ENCODE data around the gene TMEM238.
"Not testable (repeated sequence)": the region's sequence is repeated elsewhere in the genome, so short reads cannot be mapped to it uniquely, and the experiment has no call there.

The TMEM238 gene, protein sequence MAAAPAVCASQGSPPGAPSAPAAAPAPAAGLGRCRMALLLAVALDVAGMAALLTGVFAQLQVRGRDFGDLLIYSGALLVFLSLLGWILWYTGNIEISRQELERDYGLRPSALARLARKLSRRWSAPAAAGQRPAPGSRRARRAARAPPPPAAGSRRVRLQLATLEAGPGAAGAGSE

GRCh38 chr19:55384131-55384919 is at the start of gene TMEM238:
TMEM238 (minus strand) TSS chr19:55384292; CDS start chr19:55384259, 33 bp downstream.
- DNase-seq (ENCODE audit: low spot score) = peak; percentile 68

DNA sequence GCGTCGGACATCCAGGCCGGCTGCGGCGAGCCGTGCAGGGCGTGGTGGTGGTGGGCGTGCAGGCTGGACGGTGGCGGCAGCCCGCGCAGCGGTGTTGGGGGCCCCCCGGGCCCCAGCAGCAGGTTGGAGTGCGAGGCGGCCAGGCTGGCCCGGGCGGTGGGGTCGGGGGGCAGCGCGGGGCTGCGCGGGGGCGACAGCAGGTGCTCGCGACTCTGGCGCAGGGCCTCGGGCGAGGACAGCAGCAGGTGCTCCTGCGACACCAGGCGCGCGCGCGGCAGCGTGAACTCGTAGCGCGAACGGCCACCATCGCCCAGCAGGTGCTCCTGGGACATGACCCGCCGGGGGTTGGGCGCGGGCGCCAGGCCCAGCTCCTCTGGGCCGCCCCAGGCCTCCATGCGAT is 49.2 kb upstream of the TMEM238 start:
- DNase-seq (ENCODE audit: low spot score) = no peak

DNA sequence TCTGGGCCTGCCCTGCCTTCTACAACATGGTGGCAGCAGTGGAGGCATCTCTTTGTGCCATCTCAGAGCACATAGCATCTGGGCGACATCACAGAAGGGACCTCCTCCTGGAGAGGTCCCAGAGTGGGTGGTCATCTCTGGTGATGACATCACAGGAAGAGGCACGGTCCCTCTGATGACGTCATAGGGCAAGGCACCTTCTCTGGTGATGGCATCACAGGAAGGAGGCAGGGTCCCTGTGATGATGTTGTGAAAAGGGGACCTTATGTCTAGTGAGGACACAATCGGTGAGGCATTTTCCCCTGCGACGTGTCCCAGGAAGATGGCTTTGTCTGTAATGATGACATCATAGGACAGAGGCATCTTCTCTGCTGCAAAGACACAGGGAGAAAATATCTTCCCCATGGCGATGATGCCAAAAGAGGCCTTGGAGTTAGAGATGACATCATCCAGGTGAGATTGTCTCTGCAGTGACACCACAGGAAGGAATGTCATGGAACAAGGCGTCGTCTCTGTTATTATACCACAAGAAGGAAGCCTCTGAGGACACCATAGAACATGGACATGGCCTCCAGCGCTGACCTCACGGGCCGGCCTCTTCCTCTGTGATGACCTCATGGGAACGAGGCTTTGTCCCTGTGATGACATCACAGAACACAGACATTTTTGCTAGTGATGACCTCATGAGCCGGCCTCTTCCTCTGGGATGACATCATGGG is 48.3 kb upstream of the TMEM238 start:
- peak; percentile 54 for DNase-seq (ENCODE audit: low spot score)

DNA sequence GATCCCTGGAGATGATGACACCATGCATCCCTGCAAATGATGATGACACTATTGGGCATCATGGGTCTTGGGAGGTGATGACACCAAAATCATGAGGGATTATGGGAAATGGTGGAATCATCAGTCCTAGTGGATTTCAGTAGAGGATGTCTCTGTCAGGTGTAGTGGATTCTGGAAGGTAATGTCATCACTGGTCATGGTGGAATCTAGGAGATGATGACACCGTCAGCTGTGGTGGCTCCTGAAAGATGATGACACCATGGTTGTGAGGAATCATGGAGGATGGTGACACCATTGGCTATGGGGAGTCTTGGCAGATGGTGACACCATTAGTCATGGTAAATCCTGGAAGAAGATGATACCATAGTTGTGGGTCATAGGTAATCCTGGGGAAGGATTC is 47.1 kb upstream of the TMEM238 start:
- DNase-seq (ENCODE audit: low spot score) = no peak

GRCh38 chr19:55426042-55426441 is 42.0 kb upstream of the TMEM238 start:
- no peak for DNase-seq (ENCODE audit: low spot score)

DNA sequence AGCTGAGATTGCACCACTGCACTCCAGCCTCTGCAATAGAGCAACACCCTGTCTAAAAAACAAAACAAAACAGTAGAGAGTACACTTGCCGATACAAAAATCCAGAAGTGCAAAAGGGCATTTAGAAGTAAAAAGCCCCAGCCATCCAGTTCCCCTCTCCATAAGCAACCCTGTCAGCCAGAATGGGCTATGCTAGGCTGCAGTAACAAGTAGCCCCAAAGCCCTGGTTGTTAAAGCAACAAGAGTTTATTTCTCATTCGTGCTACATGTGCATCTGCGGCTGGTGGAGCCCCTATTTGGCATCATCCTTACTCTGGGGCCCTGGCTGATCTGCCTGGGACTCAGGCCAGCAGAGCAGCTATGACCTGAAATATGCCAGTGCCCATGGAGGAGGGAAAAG is 40.4 kb upstream of the TMEM238 start:
- no peak for DNase-seq (ENCODE audit: low spot score)

GRCh38 chr19:55423225-55424005 is 39.3 kb upstream of the TMEM238 start:
- DNase-seq (ENCODE audit: low spot score) = no peak

DNA sequence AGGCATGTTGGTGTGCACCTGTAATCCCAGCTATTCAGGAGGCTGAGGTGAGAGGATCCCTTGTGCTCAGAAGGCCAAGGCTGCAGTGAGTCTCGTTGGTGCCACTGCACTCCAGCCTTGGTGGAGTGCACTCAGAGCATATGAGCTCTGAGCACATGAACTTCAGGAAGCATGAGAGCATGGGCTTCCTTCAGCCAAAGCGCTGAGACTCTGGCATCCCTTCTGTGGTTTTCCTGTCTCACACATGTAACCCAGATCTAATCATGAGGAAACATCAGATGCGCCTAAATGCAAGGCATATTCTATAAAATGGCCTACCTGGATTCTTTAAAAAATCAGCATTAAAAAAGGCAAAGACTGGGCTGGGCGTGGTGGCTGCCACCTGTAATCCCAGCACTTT is 37.2 kb upstream of the TMEM238 start:
- DNase-seq (ENCODE audit: low spot score) = not testable (repeated sequence)

DNA sequence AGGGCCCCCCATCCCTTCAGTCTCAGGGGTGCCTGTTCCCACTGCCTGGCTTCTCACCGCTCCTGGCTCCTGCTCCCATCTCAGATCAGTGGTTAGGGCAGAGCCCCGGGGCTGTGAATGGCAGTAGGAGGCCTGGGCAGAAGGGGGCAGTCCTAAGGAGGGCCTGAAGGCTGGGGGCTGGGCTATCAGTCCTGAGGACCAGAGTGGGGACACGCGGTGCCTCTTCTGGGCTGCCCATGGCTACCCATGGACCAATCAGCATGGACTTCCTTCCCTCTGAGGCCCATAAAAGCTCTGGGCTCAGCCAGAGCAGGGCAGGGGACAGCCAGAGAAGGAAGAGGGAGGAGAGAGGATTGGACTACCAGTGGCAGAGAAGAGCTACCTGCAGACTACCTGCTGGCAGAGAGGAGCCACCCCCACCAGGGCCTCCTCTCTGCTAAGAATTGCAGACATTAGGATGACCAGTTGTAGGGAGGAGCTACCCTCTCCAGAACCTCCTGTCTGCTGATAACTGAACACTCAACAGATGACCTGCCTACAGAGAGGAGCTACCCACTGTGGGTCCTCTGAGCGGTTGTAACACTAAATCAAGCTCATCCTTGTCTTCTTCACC is 35.6 kb upstream of the TMEM238 start:
- DNase-seq (ENCODE audit: low spot score) = no peak

DNA sequence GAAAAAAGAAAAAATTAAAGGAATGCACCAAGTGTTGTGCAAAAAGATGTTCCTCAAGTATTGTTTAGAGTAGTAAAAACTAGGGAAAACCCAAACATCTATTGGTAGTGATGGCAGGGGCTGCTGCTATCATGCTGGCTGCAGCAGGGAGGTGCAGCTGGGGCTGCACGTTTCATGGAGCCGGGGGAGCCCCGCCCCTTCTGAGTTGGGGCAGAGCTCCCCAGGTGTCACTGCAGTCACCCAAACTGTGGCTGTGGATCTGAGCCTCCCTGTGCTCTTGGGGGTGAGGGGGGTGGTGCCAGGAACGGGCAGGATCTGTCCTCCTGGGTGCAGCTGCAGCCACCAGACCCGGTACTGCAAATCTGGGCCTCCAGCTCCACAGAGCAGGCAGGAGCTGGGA is 35.0 kb upstream of the TMEM238 start:
- no peak for DNase-seq (ENCODE audit: low spot score)

GRCh38 chr19:55418185-55418584 is 34.1 kb upstream of the TMEM238 start:
- DNase-seq (ENCODE audit: low spot score) = peak; percentile 79

- no peak for DNase-seq (ENCODE audit: low spot score)
These were observed 26.1 kb upstream of the TMEM238 start for GRCh38 chr19:55410168-55410567.

DNA sequence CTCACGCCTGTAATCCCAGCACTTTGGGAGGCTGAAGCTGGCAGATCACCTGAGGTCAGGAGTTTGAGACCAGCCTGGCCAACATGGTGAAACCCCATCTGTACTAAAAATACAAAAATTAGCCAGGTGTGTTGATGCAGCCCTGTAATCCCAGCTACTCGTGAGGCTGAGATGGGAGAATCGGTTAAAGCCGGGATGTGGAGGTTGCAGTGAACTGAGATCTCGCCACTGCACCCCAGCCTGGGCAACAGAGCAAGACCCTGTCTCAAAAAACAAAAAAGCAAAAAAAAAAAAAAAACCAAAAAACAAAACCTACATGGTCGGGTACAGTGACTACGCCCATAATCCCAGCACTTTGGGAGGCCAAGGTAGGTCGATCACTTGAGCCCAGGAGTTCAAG is 25.1 kb upstream of the TMEM238 start:
- not testable (repeated sequence) for DNase-seq (ENCODE audit: low spot score)

DNA sequence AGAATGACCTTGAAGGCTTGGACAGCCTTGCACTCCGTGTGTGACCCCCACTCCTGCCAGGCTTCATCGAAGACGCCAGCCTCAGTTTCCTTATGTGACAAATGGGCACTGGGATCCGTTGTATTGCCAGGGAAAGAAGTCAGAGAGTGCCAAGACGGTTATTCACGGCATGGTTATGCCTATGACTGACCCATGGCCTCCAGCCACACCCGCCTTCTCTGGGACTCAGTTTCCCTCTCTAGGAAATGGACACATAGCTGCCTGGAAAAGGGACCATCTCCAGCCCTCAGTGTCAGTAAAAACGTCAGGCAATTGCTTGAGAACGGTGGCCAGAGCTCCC is 24.4 kb upstream of the TMEM238 start:
- DNase-seq (ENCODE audit: low spot score) = no peak

GRCh38 chr19:55407800-55408532 is 23.9 kb upstream of the TMEM238 start:
- DNase-seq (ENCODE audit: low spot score) = peak; percentile 100

DNA sequence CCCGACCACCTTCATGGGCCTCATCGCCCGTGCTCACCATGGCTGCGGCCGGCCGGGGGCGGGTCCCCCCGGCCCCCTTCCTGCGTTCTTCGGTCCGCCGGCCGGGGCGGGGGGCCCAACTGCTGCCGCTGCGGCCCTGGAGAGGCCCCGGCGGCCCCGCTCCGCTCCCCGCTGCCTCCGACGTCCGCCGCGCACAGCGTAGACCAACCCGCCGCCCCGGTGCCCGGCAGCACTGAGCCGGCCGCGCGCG is 23.4 kb upstream of the TMEM238 start, which contains the start of gene UBE2S:
TSS of gene UBE2S (minus strand) at position 239 of the 250 bp plus-strand sequence. CDS start at position 40, 199 bp downstream.
- DNase-seq (ENCODE audit: low spot score) = not testable (repeated sequence)

- DNase-seq (ENCODE audit: low spot score) = no peak
These were observed 22.9 kb upstream of the TMEM238 start for GRCh38 chr19:55406826-55407549.

GRCh38 chr19:55406091-55406825 is 22.2 kb upstream of the TMEM238 start:
- DNase-seq (ENCODE audit: low spot score) = no peak

DNA sequence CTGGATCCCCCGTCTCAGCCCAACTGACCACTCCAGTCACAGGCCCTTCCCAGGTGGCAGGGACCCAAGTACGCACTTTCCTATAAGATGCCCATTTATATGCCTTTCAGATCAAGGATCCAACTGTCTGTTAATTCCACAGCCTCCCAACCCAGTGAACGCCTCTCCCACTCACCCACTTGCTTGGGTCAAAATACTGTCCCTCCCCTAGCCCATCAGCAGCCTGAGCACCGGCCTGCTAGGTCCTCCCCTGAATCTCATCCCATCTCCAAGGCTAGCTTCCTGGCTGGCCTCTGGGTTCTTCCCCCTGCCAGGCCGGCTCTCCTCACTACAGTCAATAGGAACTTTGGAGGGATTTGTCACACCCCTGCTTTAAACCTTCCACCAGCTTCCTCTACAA is 21.5 kb upstream of the TMEM238 start:
- DNase-seq (ENCODE audit: low spot score) = no peak

DNA sequence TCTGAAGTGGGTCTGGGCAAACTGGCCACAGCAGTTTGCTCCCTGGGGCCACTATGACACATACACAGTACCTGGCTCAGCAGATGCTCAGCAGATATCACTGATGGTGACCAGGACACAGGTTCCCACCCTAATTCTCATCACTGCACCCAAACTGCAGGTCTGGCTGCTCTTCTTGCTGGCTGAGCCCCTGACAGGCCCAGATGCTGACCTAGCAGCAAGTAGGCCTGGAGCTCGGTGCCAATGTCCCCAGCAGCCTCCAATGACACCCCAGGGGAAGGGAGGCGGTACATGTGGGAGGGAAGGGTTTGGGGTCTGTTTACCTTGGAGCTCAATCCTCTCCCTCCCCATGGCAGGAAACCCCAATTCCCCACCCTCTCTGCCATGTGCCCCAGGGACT is 18.4 kb upstream of the TMEM238 start:
- no peak for DNase-seq (ENCODE audit: low spot score)

All from SW480 (cell line).